K562 treated with DMSO at 1 percent for 24 hours (cell line): Measurements from ENCODE around the gene RAB42. TPM values are rescaled to one million over a fixed set of nuclear protein-coding genes. Genes with fewer than 3 reads are reported as not detected.

Source experiments
- total RNA-seq: library from RNA; unstranded; fragments of 300-600 nt; gene quantifications from 2 replicates; pipeline ENCODE4 v1.2.3, GENCODE V29; 2022; ENCODE audit warnings: low read depth; ENCODE audit not compliant: insufficient read depth

Gene RAB42
- 0.49 and 2.0 TPM in 2 replicates for total RNA-seq

GRCh38 chr1:28591708-28592320, at the start of gene RAB42:
TSS of gene RAB42 (plus strand) at chr1:28592265. CDS start at chr1:28592512, 247 bp downstream.

GRCh38 chr1:28552758-28553663, 39.1 kb upstream of the RAB42 start, which contains the start of gene TRNAU1AP:
TSS of gene TRNAU1AP (plus strand) at chr1:28553085. CDS start at chr1:28553111, 26 bp downstream.

GRCh38 chr1:28642847-28643635, 51.0 kb downstream of the RAB42 start, which contains the start of gene TAF12:
TSS of gene TAF12 (minus strand) at chr1:28643067. CDS start at chr1:28622081, 20,986 bp downstream.

Other genes starting within 250 kb of the RAB42 start
- 25.3 and 27.5 TPM in 2 replicates for gene PHACTR4, start 222.5 kb upstream of the RAB42 start, total RNA-seq
- 226 and 229 TPM in 2 replicates for gene RCC1, start 86.2 kb upstream of the RAB42 start, total RNA-seq
- 34.3 and 36.4 TPM in 2 replicates for gene TRNAU1AP, start 39.2 kb upstream of the RAB42 start, total RNA-seq
- 49.8 and 54.3 TPM in 2 replicates for gene TAF12, start 50.8 kb downstream of the RAB42 start, total RNA-seq
- not detected in 2 replicates for gene RNU11, start 56.3 kb downstream of the RAB42 start, total RNA-seq
- 11.0 and 11.5 TPM in 2 replicates for gene GMEB1, start 76.5 kb downstream of the RAB42 start, total RNA-seq
- 62.3 and 66.8 TPM in 2 replicates for gene YTHDF2, start 144.7 kb downstream of the RAB42 start, total RNA-seq
- gene OPRD1, start 219.9 kb downstream of the RAB42 start, total RNA-seq: 0.06 and 0.10 TPM in 2 replicates